Mesendoderm (in vitro differentiated cells): ENCODE data around the gene SAMD7.

Source experiments
- DNase-seq: peaks from one replicate; pipeline ENCODE4 v3.0.0; 2013
- H2AK5ac ChIP-seq: 2 replicates; pipeline ENCODE4 v1.6.1; 2013; ENCODE audit warnings: low read length, inconsistent platforms
- H2BK120ac ChIP-seq: 2 replicates; pipeline ENCODE4 v1.6.1; 2013; ENCODE audit warnings: low read depth, mild to moderate bottlenecking, low read length, moderate library complexity, mixed read lengths
- H2BK15ac ChIP-seq: replicated peaks from 2 replicates; pipeline ENCODE4 v1.6.1; 2013; ENCODE audit warnings: low read depth, mild to moderate bottlenecking, moderate library complexity
- H2BK5ac ChIP-seq: 2 replicates; pipeline ENCODE4 v1.6.1; 2013; ENCODE audit warnings: low read length, inconsistent platforms
- H3K18ac ChIP-seq: 2 replicates; pipeline ENCODE4 v1.6.1; 2013; ENCODE audit warnings: mild to moderate bottlenecking, low read length, mixed read lengths
- H3K23ac ChIP-seq: one replicate; pipeline ENCODE4 v1.6.1; 2013; ENCODE audit warnings: low read length
- H3K27ac ChIP-seq: 2 replicates; pipeline ENCODE4 v1.5.1; 2013; ENCODE audit warnings: low read depth, mild to moderate bottlenecking, inconsistent platforms, low read length, moderate library complexity
- H3K27me3 ChIP-seq: 2 replicates; pipeline ENCODE4 v1.6.1; 2013; ENCODE audit warnings: low read length, control low read depth, mild to moderate bottlenecking, inconsistent platforms; ENCODE audit not compliant: insufficient read depth, poor library complexity
- H3K36me3 ChIP-seq: 2 replicates; pipeline ENCODE4 v1.6.1; 2013; ENCODE audit warnings: low read length, inconsistent platforms; ENCODE audit not compliant: control insufficient read depth, insufficient read depth
- H3K4ac ChIP-seq: one replicate; pipeline ENCODE4 v1.6.1; 2013; ENCODE audit warnings: low read depth, mild to moderate bottlenecking, low read length, moderate library complexity
- H3K4me1 ChIP-seq: 2 replicates; pipeline ENCODE4 v1.6.1; 2013; ENCODE audit warnings: low read depth, low read length, inconsistent platforms; ENCODE audit not compliant: control insufficient read depth
- H3K4me2 ChIP-seq: 2 replicates; pipeline ENCODE4 v1.6.1; 2013; ENCODE audit warnings: low read length
- H3K4me3 ChIP-seq: 2 replicates; pipeline ENCODE4 v1.5.1; 2013; ENCODE audit warnings: mild to moderate bottlenecking, low read length
- H3K56ac ChIP-seq: one replicate; pipeline ENCODE4 v1.6.1; 2013; ENCODE audit warnings: low read length
- H3K79me1 ChIP-seq: 2 replicates; pipeline ENCODE4 v1.6.1; 2013; ENCODE audit warnings: low read length, inconsistent platforms
- H3K79me2 ChIP-seq: 2 replicates; pipeline ENCODE4 v1.6.1; 2013; ENCODE audit warnings: mild to moderate bottlenecking, low read length; ENCODE audit not compliant: control insufficient read depth, insufficient read depth
- H3K9ac ChIP-seq: 2 replicates; pipeline ENCODE4 v1.6.1; 2013; ENCODE audit warnings: low read length, inconsistent platforms
- H4K5ac ChIP-seq: one replicate; pipeline ENCODE4 v1.6.1; 2013; ENCODE audit warnings: low read length
- H4K8ac ChIP-seq: one replicate; pipeline ENCODE4 v1.6.1; 2013; ENCODE audit warnings: low read depth, mild to moderate bottlenecking, control low read depth, low read length, moderate library complexity
- WGBS: extraction: QIAGEN DNeasy Blood & Tissue Kit; methylation state at CpG from one replicate; pipeline ENCODE4 v1.1.7; 2013; ENCODE audit warnings: low lambda C conversion rate, missing lambda C conversion rate; ENCODE audit not compliant: insufficient coverage; ENCODE audit errors: extremely low coverage; 5-methylcytosine and 5-hydroxymethylcytosine counted together

SAMD7 gene

DNA sequence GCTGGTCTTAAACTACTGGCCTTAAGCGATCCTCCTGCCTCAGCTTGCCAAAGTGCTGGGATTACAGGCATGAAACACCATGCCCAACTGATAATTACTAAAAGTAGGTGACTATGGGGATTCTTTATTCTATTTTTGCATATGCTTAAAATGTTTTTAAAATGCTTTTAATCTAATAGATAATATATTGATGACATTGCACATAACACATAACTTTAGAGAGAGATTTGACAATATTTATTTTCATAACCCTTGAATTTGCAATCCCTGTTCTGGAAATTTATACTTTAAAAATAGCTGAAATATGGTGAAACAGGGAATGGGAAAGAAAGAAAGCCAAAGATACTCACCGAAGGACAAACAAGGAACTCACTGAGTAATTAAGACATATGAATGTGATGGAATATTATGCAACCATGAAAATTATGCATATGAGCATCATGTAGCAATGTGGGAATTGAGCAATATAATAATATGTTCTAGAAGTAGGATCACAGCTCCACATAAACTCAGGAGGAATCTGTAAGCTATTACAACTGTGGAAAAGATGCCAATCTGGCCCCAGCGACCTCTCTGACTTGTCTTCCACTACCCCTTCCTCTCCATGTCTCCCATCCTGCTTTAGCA, 43.7 kb upstream of the SAMD7 start:
- Histone ChIP-seq H3K79me2 (no peaks in the 10 kb centered on the region), H2BK5ac (no peak overlapping the region), H3K4me1 (no peaks in the 10 kb centered on the region), H3K4ac (no peak overlapping the region), H3K23ac (no peak overlapping the region), H3K56ac (no peak overlapping the region), H2BK120ac (no peak overlapping the region), H3K18ac (no peak overlapping the region), H4K5ac (no peak overlapping the region), H4K8ac (no peak overlapping the region), H2AK5ac (no peak overlapping the region), H3K27ac (no peak overlapping the region), H3K36me3 (no peaks in the 10 kb centered on the region), H3K4me2 (no peak overlapping the region), H3K4me3 (no peak overlapping the region), H2BK15ac (no peak overlapping the region), H3K79me1 (no peaks in the 10 kb centered on the region), H3K9ac (no peak overlapping the region), H3K27me3 (no peaks in the 10 kb centered on the region)
- no CpG with 5 or more reads among the region's 3 CpGs for WGBS
- DNase-seq: no peak

DNA sequence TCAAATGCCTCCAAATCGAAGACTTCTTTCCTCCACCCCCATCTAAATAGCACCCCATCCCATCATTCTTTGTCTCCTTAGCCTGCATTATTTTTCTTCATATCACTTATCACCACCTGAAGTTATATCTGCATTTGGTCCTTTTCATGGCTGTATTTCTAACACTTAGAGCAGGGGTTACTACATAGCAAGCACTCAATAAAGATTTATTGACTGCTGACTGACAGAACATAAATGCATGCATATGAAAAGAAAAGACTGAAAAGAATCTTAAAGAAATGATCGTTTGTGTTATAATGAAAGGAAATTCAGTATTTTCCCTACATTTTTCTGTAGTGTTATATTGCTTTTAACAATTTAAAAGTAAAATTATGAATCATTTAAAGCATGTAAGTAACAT, 43.0 kb upstream of the SAMD7 start:
- no peak overlapping the region for H4K5ac ChIP-seq
- H4K8ac ChIP-seq: no peak overlapping the region
- H3K4me1 ChIP-seq: no peaks in the 10 kb centered on the region
- no peak overlapping the region for H2BK15ac ChIP-seq
- H3K4ac ChIP-seq: no peak overlapping the region
- no peak overlapping the region for H3K18ac ChIP-seq
- no peaks in the 10 kb centered on the region for H3K79me2 ChIP-seq
- no peak for DNase-seq
- H3K4me3 ChIP-seq: no peak overlapping the region
- no CpG with 5 or more reads among the region's 2 CpGs for WGBS
- H3K27me3 ChIP-seq: no peaks in the 10 kb centered on the region
- no peak overlapping the region for H3K4me2 ChIP-seq
- H3K36me3 ChIP-seq: no peaks in the 10 kb centered on the region
- H3K27ac ChIP-seq: no peak overlapping the region
- no peak overlapping the region for H3K23ac ChIP-seq
- no peak overlapping the region for H3K56ac ChIP-seq
- H2BK5ac ChIP-seq: no peak overlapping the region
- H2AK5ac ChIP-seq: no peak overlapping the region
- H3K79me1 ChIP-seq: no peaks in the 10 kb centered on the region
- H3K9ac ChIP-seq: no peak overlapping the region
- H2BK120ac ChIP-seq: no peak overlapping the region

GRCh38 chr3:169869484-169870220, 41.7 kb upstream of the SAMD7 start, which contains the start of gene LRRC31:
Gene LRRC31, minus strand, starts transcription at chr3:169869935. Its CDS starts 128 bp downstream, at chr3:169869807.
- Histone ChIP-seq H2BK120ac (no peak within 1 kb of the TSS), H3K79me2 (no peaks in the 10 kb centered on the region), H3K23ac (no peak within 1 kb of the TSS), H3K4me1 (no peaks in the 10 kb centered on the region), H2AK5ac (no peak within 1 kb of the TSS), H4K8ac (no peak within 1 kb of the TSS), H3K36me3 (no peaks in the 10 kb centered on the region), H3K4ac (no peak within 1 kb of the TSS), H3K4me3 (no peak within 1 kb of the TSS), H3K4me2 (no peak within 1 kb of the TSS), H3K27me3 (no peaks in the 10 kb centered on the region), H2BK15ac (no peak within 1 kb of the TSS), H3K18ac (no peak within 1 kb of the TSS), H3K56ac (no peak within 1 kb of the TSS), H3K79me1 (no peaks in the 10 kb centered on the region), H2BK5ac (no peak within 1 kb of the TSS), H3K27ac (no peak within 1 kb of the TSS), H3K9ac (no peak within 1 kb of the TSS), H4K5ac (no peak within 1 kb of the TSS)
- WGBS: no CpG with 5 or more reads among the region's 2 CpGs
- no peak for DNase-seq

DNA sequence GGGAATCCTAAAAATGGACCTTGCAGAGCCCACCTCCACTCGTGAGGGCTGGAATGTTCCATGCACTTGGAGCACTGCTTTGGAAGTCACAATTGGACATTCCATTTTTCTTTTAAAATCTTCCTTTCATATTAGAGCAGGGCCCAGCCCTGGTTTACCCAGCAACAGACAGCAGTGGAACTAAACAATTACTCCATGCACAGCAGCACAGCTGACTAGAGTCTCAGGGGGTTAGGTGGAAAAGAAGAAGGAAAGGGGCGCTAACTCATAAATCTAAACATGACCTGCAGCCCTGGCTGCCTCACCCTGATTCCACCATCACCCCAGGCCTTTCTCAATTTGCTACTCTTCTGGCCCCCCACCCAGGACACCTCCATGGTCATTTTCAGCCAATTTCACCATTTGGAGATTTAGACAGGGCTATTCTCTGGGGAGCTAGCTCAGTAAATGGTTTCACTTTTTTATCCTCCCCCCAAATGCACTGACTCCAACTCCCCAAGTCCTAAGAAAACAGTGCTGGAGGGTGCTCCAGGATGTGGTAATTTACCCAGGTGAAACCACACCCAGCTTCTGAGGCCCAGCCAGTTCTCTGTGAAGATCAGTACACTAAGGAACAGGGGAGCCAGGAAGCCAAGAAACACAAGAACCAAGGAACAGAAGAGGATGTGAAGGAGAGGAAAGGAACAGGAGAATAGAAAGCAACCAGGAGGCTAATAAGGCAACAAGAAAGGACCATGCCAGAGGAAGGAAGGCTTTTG, 40.1 kb upstream of the SAMD7 start:
- Histone ChIP-seq H3K9ac (no peak overlapping the region), H2BK15ac (no peak overlapping the region), H3K79me1 (no peaks in the 10 kb centered on the region), H3K23ac (no peak overlapping the region), H3K36me3 (no peaks in the 10 kb centered on the region), H3K18ac (no peak overlapping the region), H4K5ac (no peak overlapping the region), H3K4ac (no peak overlapping the region), H4K8ac (no peak overlapping the region), H2AK5ac (no peak overlapping the region), H3K27ac (no peak overlapping the region), H3K56ac (no peak overlapping the region), H2BK120ac (no peak overlapping the region), H3K4me2 (no peak overlapping the region), H3K79me2 (no peaks in the 10 kb centered on the region), H2BK5ac (no peak overlapping the region), H3K27me3 (no peaks in the 10 kb centered on the region), H3K4me1 (no peaks in the 10 kb centered on the region), H3K4me3 (no peak overlapping the region)
- no CpG with 5 or more reads among the region's 2 CpGs for WGBS
- DNase-seq: no peak

DNA sequence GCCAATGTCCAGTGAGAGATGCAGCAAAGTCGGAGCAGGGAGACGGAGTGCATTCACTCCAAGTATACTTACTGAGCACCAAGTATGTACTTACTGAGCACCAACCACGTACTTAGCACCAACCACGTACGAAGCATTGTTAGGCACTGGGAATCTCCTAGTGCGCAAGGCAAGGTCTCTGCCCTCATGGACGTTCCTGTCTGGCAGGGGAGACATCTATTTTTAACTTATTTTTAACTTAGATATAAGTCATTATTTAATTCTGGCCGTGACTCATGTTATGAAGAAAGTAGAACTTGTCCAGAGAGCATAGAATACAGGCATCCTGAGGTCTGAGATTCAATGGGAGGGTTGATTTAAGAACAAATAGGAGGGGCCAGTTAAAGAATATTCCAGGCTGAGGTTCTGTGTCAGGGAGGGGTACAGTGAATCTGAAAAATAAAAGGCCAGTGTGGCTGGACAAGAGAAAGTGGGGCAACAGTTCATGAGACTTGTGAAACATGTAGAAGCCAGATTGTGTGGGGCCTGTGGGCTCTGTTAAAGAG, 32.3 kb upstream of the SAMD7 start:
- no CpG with 5 or more reads among the region's 8 CpGs for WGBS
- no peak overlapping the region for H3K56ac ChIP-seq
- no peak for DNase-seq
- no peak overlapping the region for H3K9ac ChIP-seq
- H4K5ac ChIP-seq: no peak overlapping the region
- no peaks in the 10 kb centered on the region for H3K27me3 ChIP-seq
- H3K18ac ChIP-seq: no peak overlapping the region
- H3K4me3 ChIP-seq: no peak overlapping the region
- no peak overlapping the region for H3K27ac ChIP-seq
- no peaks in the 10 kb centered on the region for H3K4me1 ChIP-seq
- H2AK5ac ChIP-seq: no peak overlapping the region
- H3K79me2 ChIP-seq: no peaks in the 10 kb centered on the region
- no peak overlapping the region for H2BK120ac ChIP-seq
- no peaks in the 10 kb centered on the region for H3K36me3 ChIP-seq
- H3K4ac ChIP-seq: no peak overlapping the region
- H4K8ac ChIP-seq: no peak overlapping the region
- H2BK15ac ChIP-seq: no peak overlapping the region
- H3K4me2 ChIP-seq: no peak overlapping the region
- no peaks in the 10 kb centered on the region for H3K79me1 ChIP-seq
- no peak overlapping the region for H3K23ac ChIP-seq
- no peak overlapping the region for H2BK5ac ChIP-seq
